Measurements from ENCODE around the gene VIL1.

DNA sequence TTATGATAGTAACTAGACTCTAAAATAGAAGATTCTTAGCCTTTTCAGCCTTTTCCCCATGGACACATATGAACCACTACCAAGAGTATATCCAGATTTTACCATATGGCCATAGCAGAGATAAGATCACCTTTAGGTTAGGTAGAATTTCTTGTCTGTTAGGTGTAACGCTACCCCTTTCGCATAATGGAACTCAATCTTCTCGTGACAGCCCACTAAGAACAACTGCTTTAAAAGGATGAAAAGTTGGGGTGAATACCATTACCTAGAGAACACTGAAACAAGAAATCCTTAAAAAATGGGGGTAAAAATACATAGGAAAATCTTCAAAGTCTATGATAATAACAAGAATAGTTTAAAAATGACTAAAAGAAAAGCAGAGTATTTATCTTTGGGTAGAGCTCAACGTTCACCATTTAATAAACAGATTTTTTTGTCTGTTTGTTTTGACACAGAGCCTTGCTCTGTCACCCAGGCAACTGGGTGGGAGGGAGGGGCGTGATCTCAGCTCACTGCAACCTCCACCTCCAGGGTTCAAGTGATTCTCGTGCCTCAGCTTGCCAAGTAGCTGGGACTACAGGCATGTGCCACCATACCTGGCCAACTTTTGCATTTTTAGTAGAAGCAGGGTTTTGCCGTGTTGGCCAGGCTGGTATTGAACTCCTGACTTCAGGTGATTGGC lies 67.2 kb downstream of the VIL1 start:
- no peak for TF ChIP-seq POLR2A (IDR thresholded peaks at IDR 0.05)
- TF ChIP-seq, protein P1, sequence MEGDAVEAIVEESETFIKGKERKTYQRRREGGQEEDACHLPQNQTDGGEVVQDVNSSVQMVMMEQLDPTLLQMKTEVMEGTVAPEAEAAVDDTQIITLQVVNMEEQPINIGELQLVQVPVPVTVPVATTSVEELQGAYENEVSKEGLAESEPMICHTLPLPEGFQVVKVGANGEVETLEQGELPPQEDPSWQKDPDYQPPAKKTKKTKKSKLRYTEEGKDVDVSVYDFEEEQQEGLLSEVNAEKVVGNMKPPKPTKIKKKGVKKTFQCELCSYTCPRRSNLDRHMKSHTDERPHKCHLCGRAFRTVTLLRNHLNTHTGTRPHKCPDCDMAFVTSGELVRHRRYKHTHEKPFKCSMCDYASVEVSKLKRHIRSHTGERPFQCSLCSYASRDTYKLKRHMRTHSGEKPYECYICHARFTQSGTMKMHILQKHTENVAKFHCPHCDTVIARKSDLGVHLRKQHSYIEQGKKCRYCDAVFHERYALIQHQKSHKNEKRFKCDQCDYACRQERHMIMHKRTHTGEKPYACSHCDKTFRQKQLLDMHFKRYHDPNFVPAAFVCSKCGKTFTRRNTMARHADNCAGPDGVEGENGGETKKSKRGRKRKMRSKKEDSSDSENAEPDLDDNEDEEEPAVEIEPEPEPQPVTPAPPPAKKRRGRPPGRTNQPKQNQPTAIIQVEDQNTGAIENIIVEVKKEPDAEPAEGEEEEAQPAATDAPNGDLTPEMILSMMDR (IDR thresholded peaks at IDR 0.05): no peak
- TF ChIP-seq EP300 (IDR thresholded peaks at IDR 0.05): no peak

All from ovary (tissue), 3 donors.